Measurements from ENCODE around the gene EMX2. TPM values are rescaled to one million over a fixed set of nuclear protein-coding genes. Genes with fewer than 3 reads are reported as not detected.

The EMX2 gene
- total and polyA plus RNA-seq, 2 donors (not counting 3 experiments of a cell fraction or from before 2014, with no cell fraction given) = not detected

DNA sequence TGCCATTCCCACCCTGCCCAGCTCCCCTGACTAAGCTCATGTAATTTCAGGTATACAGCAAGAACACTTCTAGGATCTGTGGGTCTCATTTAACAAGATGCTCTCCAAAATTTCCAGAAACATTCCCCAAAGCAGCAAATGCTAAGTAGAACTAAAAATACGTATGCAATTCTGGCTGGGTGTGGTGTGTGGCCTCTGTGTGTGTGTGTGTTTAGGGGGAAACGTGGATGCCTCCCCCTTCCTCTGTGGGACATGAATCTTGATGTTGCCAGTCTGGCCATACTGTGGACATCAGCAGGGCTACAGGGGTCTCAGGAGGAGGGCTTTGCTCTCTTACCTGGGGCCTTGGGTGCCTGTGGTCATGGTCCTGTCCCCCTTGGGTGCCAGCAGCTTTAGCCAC, 18.4 kb downstream of the EMX2 start:
- no peak overlapping the region for H3K4me3 ChIP-seq (replicated peaks in 1 of 3; ENCODE audit: insufficient read depth in 1 of 3, low read depth in 1 of 3, low read length in 3 of 3)
- H3K4me1 ChIP-seq (ENCODE audit: control insufficient read depth, extremely low read depth, insufficient read depth, low read length) = no peaks in the 10 kb centered on the region
- no peak overlapping the region for H2AFZ ChIP-seq (ENCODE audit: low read depth, low read length)
- H3K27me3 ChIP-seq (ENCODE audit: control insufficient read depth in 2 of 2, insufficient read depth in 2 of 2, low read length in 2 of 2) = no peaks in the 10 kb centered on the region
- no peak for DNase-seq (ENCODE audit: low read depth, low spot score)
- no peak overlapping the region for H3K9ac ChIP-seq (replicated peaks; ENCODE audit: extremely low read depth, insufficient read depth, low read length)
- CTCF ChIA-PET = interaction anchor here (0.9 to 1.4 kb wide), 2 partner anchors 36 to 64 kb away, joined by 3 to 4 read pairs; no protein-coding TSS in a partner anchor
- no peaks in the 10 kb centered on the region for H3K79me2 ChIP-seq (ENCODE audit: control insufficient read depth, insufficient read depth, low read length)
- intact Hi-C loops (cut with micrococcal nuclease) (no loop called here), dilution Hi-C loops (cut with MboI; ENCODE audit: extremely low pct_ligation_motif_present, low sequenced_read_pairs) (no loop called here)
- H3K36me3 ChIP-seq (ENCODE audit: control insufficient read depth in 2 of 2, extremely low read depth in 1 of 2, insufficient read depth in 2 of 2, low read length in 2 of 2) = no peaks in the 10 kb centered on the region
- TF ChIP-seq MYC (IDR thresholded peaks at IDR 0.05; ENCODE audit: low read depth, low read length) = no peak
- TF ChIP-seq, protein P1, sequence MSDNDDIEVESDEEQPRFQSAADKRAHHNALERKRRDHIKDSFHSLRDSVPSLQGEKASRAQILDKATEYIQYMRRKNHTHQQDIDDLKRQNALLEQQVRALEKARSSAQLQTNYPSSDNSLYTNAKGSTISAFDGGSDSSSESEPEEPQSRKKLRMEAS (IDR thresholded peaks at IDR 0.05; ENCODE audit: insufficient read depth, insufficient read length) = no peak
- TF ChIP-seq, protein P2, sequence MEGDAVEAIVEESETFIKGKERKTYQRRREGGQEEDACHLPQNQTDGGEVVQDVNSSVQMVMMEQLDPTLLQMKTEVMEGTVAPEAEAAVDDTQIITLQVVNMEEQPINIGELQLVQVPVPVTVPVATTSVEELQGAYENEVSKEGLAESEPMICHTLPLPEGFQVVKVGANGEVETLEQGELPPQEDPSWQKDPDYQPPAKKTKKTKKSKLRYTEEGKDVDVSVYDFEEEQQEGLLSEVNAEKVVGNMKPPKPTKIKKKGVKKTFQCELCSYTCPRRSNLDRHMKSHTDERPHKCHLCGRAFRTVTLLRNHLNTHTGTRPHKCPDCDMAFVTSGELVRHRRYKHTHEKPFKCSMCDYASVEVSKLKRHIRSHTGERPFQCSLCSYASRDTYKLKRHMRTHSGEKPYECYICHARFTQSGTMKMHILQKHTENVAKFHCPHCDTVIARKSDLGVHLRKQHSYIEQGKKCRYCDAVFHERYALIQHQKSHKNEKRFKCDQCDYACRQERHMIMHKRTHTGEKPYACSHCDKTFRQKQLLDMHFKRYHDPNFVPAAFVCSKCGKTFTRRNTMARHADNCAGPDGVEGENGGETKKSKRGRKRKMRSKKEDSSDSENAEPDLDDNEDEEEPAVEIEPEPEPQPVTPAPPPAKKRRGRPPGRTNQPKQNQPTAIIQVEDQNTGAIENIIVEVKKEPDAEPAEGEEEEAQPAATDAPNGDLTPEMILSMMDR (IDR thresholded peaks at IDR 0.05; ENCODE audit: extremely low read depth in 1 of 2, insufficient read depth in 1 of 2, low read depth in 1 of 2, low read length in 2 of 2) = no peak
- TF ChIP-seq FOS (IDR thresholded peaks at IDR 0.05; ENCODE audit: borderline replicate concordance, insufficient read depth, low read length) = no peak
- no peak for TF ChIP-seq EZH2 (IDR thresholded peaks at IDR 0.05; ENCODE audit: borderline replicate concordance, low read depth, low read length, severe bottlenecking)
- TF ChIP-seq POLR2A (IDR thresholded peaks at IDR 0.05; ENCODE audit: low read depth, low read length) = no peak
- TF ChIP-seq GATA2 (IDR thresholded peaks at IDR 0.05; ENCODE audit: insufficient read depth, insufficient read length, low read depth, low read length) = no peak
- TF ChIP-seq JUN (IDR thresholded peaks at IDR 0.05; ENCODE audit: borderline replicate concordance, insufficient read depth, insufficient read length, low read depth) = no peak
- TF ChIP-seq POLR2AphosphoS5 (IDR thresholded peaks at IDR 0.05; ENCODE audit: insufficient read depth, low read depth, low read length) = no peak
- POLR2A ChIA-PET = no interaction called here
- H3K27ac ChIP-seq (ENCODE audit: insufficient read depth, low read depth, low read length) = no peak overlapping the region
- BruUV-seq (replicated peaks) = no TSS peak
- FAIRE-seq = no peak
- H3K9me3 ChIP-seq (replicated peaks; ENCODE audit: control insufficient read depth, insufficient read depth, low read length) = no peaks in the 10 kb centered on the region
- no peaks in the 10 kb centered on the region for H4K20me1 ChIP-seq (replicated peaks; ENCODE audit: control insufficient read depth, extremely low read depth, insufficient read depth, low read length)
- no peak overlapping the region for H3K4me2 ChIP-seq (ENCODE audit: insufficient read depth, low read length)
- no peaks in the 10 kb centered on the region for H3K9me1 ChIP-seq (replicated peaks; ENCODE audit: control insufficient read depth, extremely low read depth, insufficient read depth, low read length)
